Endodermal cell (in vitro differentiated cells): Measurements from ENCODE around the gene RNF113B. TPM values are rescaled to one million over a fixed set of nuclear protein-coding genes. Genes with fewer than 3 reads are reported as not detected.

Experiments
- DNase-seq: peaks from one replicate; pipeline ENCODE4 v3.0.0-alpha.2; 2017
- H3K27ac ChIP-seq: 2 replicates; pipeline ENCODE4 v1.5.1; 2013; ENCODE audit warnings: mild to moderate bottlenecking, low read depth, low read length, moderate library complexity
- H3K27me3 ChIP-seq: 2 replicates; pipeline ENCODE4 v1.6.1; 2013; ENCODE audit warnings: mild to moderate bottlenecking, low read length, moderate library complexity; ENCODE audit not compliant: insufficient read depth, control insufficient read depth, poor library complexity, severe bottlenecking
- H3K36me3 ChIP-seq: 2 replicates; pipeline ENCODE4 v1.7.0; 2013; ENCODE audit warnings: mild to moderate bottlenecking, low read length, moderate library complexity; ENCODE audit not compliant: control insufficient read depth, insufficient read depth
- H3K4me1 ChIP-seq: one replicate; pipeline ENCODE4 v1.7.0; 2013; ENCODE audit warnings: low read length; ENCODE audit not compliant: control insufficient read depth, insufficient read depth
- H3K4me3 ChIP-seq: 2 replicates; pipeline ENCODE4 v1.5.1; 2013; ENCODE audit warnings: mild to moderate bottlenecking, low read length, moderate library complexity
- H3K9ac ChIP-seq: 2 replicates; pipeline ENCODE4 v1.6.1; 2013; ENCODE audit warnings: mild to moderate bottlenecking, low read length, moderate library complexity; ENCODE audit not compliant: poor library complexity, severe bottlenecking; ENCODE audit errors: extremely low read depth
- H3K9me3 ChIP-seq: 2 replicates; pipeline ENCODE4 v1.6.1; 2013; ENCODE audit warnings: mild to moderate bottlenecking, low read length, moderate library complexity; ENCODE audit not compliant: control insufficient read depth
- H3K27ac Mint-ChIP-seq: 2 replicates; pipeline ENCODE4 v1.8.0; 2020; ENCODE audit warnings: mixed read lengths
- H3K27me3 Mint-ChIP-seq: 2 replicates; pipeline ENCODE4 v1.8.0; 2021; ENCODE audit warnings: mild to moderate bottlenecking, mixed read lengths; ENCODE audit not compliant: insufficient read depth
- H3K36me3 Mint-ChIP-seq: 2 replicates; pipeline ENCODE4 v1.8.0; 2020; ENCODE audit warnings: low read depth, mixed read lengths
- H3K4me1 Mint-ChIP-seq: 2 replicates; pipeline ENCODE4 v1.8.0; 2020; ENCODE audit warnings: mixed read lengths
- H3K4me3 Mint-ChIP-seq: 2 replicates; pipeline ENCODE4 v1.8.0; 2020; ENCODE audit warnings: mild to moderate bottlenecking, moderate library complexity, mixed read lengths
- H3K9me3 Mint-ChIP-seq: 2 replicates; pipeline ENCODE4 v1.8.0; 2020; ENCODE audit warnings: mild to moderate bottlenecking, mixed read lengths
- CTCF ChIP-seq: fragments of 200-600 bp; sonication (generic); conservative IDR thresholded peaks from 2 replicates; pipeline ENCODE4 v1.5.0; 2021; ENCODE audit warnings: antibody characterized with exemption, mild to moderate bottlenecking
- WGBS, 2 experiments: methylation state at CpG; one replicate each; pipeline versions ENCODE4 v1.1.5 to v1.1.7; 2013; ENCODE audit warnings: missing lambda C conversion rate in 2 of 2, mixed read lengths in 1 of 2; ENCODE audit not compliant: insufficient coverage in 1 of 2, insufficient read length in 1 of 2; 5-methylcytosine and 5-hydroxymethylcytosine counted together
- total RNA-seq, 2 donors: library from RNA; stranded (reverse); fragmentation: NEBNext Ultra II Directional in 1 of 2; extraction: Animal tissue kit (Norgen Biotek cat#: 25700) in 1 of 2; gene quantifications; 2 replicates in 1 of 2; 3 replicates in 1 of 2; pipeline ENCODE4 v1.2.1, GENCODE V29; 2021

Gene RNF113B
- total RNA-seq, 2 donors from 2014 or later: not detected

- Histone ChIP-seq H3K9me3 (no peaks in the 10 kb centered on the region), H3K9ac (no peak overlapping the region), H3K27me3 (no peaks in the 10 kb centered on the region), H3K4me3 (no peak overlapping the region), H3K4me1 (no peaks in the 10 kb centered on the region), H3K27ac (no peak overlapping the region), H3K36me3 (peaks cover 46% of the 10 kb centered on the region)
- DNase-seq: no peak
- H3K4me3 Mint-ChIP-seq: no peak overlapping the region
- peaks cover 38% of the 10 kb centered on the region for H3K36me3 Mint-ChIP-seq
- H3K4me1 Mint-ChIP-seq: peaks cover 29% of the 10 kb centered on the region
- no peak for TF ChIP-seq CTCF
- no peaks in the 10 kb centered on the region for H3K27me3 Mint-ChIP-seq
- no peaks in the 10 kb centered on the region for H3K9me3 Mint-ChIP-seq
- H3K27ac Mint-ChIP-seq: no peak overlapping the region
- WGBS, 2 experiments: 84 to 100% methylated on average over 3 of the region's 3 CpGs
Measured at GRCh38 chr13:98182589-98182988, 5.5 kb upstream of the RNF113B start.

GRCh38 chr13:98182153-98182552, 5.1 kb upstream of the RNF113B start:
- H3K4me1 ChIP-seq: no peaks in the 10 kb centered on the region
- no peak for TF ChIP-seq CTCF
- no peaks in the 10 kb centered on the region for H3K27me3 ChIP-seq
- Mint-ChIP-seq H3K9me3 (no peaks in the 10 kb centered on the region), H3K27ac (no peak overlapping the region), H3K36me3 (peaks cover 38% of the 10 kb centered on the region), H3K4me3 (no peak overlapping the region), H3K27me3 (no peaks in the 10 kb centered on the region), H3K4me1 (peaks cover 29% of the 10 kb centered on the region)
- H3K36me3 ChIP-seq: peaks cover 44% of the 10 kb centered on the region
- no peak for DNase-seq
- WGBS, 2 experiments: 96 to 100% methylated on average over 3 to 4 of the region's 4 CpGs
- no peaks in the 10 kb centered on the region for H3K9me3 ChIP-seq
- no peak overlapping the region for H3K4me3 ChIP-seq
- no peak overlapping the region for H3K9ac ChIP-seq
- no peak overlapping the region for H3K27ac ChIP-seq

GRCh38 chr13:98181111-98181815, 4.2 kb upstream of the RNF113B start:
- Histone ChIP-seq H3K4me3 (no peak overlapping the region), H3K27me3 (no peaks in the 10 kb centered on the region), H3K27ac (no peak overlapping the region), H3K4me1 (no peaks in the 10 kb centered on the region), H3K9ac (no peak overlapping the region), H3K9me3 (no peaks in the 10 kb centered on the region), H3K36me3 (peaks cover 47% of the 10 kb centered on the region)
- H3K27ac Mint-ChIP-seq: no peak overlapping the region
- WGBS, 2 experiments: 94 to 96% methylated on average over 7 of the region's 7 CpGs
- DNase-seq: no peak
- H3K4me1 Mint-ChIP-seq: peaks cover 29% of the 10 kb centered on the region
- no peaks in the 10 kb centered on the region for H3K27me3 Mint-ChIP-seq
- H3K4me3 Mint-ChIP-seq: no peak overlapping the region
- H3K36me3 Mint-ChIP-seq: peaks cover 41% of the 10 kb centered on the region
- no peaks in the 10 kb centered on the region for H3K9me3 Mint-ChIP-seq
- TF ChIP-seq CTCF: no peak
